ENCODE data around the gene SEC16B. TPM values are rescaled to one million over a fixed set of nuclear protein-coding genes. Genes with fewer than 3 reads are reported as not detected.
"Not testable (repeated sequence)": the region's sequence is repeated elsewhere in the genome, so short reads cannot be mapped to it uniquely, and the experiment has no call there.

SEC16B gene, protein sequence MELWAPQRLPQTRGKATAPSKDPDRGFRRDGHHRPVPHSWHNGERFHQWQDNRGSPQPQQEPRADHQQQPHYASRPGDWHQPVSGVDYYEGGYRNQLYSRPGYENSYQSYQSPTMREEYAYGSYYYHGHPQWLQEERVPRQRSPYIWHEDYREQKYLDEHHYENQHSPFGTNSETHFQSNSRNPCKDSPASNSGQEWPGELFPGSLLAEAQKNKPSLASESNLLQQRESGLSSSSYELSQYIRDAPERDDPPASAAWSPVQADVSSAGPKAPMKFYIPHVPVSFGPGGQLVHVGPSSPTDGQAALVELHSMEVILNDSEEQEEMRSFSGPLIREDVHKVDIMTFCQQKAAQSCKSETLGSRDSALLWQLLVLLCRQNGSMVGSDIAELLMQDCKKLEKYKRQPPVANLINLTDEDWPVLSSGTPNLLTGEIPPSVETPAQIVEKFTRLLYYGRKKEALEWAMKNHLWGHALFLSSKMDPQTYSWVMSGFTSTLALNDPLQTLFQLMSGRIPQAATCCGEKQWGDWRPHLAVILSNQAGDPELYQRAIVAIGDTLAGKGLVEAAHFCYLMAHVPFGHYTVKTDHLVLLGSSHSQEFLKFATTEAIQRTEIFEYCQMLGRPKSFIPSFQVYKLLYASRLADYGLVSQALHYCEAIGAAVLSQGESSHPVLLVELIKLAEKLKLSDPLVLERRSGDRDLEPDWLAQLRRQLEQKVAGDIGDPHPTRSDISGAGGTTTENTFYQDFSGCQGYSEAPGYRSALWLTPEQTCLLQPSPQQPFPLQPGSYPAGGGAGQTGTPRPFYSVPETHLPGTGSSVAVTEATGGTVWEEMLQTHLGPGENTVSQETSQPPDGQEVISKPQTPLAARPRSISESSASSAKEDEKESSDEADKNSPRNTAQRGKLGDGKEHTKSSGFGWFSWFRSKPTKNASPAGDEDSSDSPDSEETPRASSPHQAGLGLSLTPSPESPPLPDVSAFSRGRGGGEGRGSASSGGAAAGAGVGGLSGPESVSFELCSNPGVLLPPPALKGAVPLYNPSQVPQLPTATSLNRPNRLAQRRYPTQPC
- 5.3 TPM for polyA plus RNA-seq (2013, experiment 1 of 2; ENCODE audit: insufficient read length)
- polyA plus RNA-seq (2013, experiment 2 of 2; ENCODE audit: insufficient read length), result 3.8 TPM

DNA sequence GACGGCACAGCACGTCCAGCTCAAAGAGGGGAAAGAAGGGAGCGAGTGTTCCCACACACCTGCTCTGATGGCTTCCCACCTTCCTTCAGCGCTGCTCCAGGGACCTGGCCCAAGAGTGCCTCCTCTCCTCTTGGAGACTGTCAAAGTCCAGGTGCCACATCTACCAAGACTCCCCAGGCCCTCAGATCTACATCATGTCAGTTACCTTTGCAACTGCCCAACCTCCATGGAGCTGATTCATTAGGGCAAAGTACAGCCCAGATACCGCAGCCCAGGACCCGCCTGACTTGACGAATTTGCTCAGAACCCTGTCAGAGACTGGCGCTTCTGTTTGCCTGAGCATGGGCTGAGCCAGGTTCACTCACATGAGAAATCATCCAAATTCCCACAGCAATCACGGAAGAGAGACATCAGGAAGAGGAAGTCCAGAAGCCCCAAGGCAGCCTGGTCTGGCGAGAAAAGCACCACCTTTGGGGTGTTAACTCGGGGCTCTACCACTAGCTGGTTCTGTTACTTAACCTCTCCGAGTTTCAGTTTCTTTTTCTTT, at the start of gene SEC16B:
SEC16B (minus strand) TSS at position 234 of the 547 bp plus-strand sequence. CDS start 2,077 bp downstream, outside the sequence.
- DNase-seq, result no peak

DNA sequence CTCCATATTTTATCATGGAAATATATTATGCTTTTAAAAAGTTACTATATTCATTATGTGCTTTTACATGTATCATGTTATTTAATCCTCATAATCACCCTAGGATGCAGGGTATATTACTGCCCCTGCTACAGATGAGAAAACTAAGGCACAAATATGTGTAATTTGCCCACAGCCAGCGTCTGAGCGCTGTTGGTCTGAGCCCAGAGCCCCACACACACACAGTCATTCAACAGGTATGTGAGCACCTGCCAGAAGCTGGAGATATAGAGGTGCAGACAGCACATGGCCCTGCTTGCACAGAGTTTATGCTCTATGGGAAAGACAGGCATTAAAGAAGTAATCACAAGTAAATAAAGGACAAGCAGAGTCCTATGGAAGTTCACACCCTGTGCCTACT, 49.8 kb upstream of the SEC16B start:
- DNase-seq, result no peak

DNA sequence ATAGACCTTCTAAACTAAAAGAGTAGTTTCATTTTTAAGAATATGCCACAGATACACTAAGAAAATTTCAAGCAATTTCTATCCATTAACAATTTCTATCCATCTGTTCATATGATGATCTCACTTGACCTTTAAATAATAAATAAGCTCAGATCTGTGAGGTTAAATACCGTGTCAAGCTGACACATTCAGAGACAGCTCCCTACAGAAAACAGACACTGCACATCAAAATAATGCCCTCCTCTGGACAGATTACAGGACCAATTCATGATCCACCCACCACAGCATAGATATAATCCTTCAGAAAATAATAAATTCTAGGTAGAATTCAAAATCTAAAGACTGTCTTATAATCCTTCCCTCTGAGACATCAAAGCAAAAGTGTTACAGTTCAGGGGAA, 49.4 kb upstream of the SEC16B start:
- no peak for DNase-seq

DNA sequence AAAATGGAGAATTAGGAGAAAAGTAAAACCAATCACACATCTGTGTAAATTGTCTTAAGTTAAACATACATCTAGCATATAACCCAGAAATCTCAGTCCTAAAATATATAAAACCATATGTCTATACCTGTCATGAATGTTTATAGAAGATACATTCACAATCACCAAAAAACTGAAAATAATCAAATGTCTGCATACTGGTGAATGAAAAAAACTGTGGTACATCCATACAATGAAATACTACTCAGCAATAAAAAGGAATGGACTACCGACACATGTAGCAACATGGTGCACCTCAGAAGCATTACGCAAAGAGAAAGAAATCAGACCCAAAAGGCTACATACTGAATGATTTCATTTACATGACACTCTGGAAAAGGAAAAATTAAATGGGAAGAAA, 47.7 kb upstream of the SEC16B start:
- no peak for DNase-seq

DNA sequence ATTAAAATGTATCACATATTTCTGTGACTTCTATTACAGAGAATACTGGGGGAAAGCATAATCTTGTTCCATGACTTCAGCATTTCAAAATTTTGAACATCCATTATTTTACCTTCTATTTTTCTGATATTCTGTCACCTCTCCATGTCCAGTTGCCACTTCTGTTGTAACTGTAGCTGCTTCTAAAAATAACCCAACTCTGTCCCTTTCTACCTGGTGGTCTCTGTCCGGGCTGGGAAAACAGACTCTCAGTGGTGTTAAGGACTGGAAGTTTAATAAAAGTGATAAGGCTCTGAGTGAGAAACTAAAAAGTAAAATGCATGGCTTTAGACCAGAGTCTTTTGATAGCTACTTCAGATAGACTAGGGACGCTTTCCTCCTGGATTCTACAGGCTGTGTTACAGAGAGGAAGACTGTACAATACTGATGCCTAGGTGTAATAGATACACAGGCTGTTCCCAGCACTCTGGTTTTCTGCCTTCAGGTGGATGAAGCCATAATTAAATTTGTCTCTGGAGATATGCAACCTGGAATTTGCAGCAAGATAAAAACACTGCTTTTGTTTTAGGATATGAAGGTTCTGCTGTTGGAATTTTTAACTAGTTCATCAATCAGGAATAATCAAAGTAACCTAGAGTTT, 42.1 kb upstream of the SEC16B start:
- no peak for DNase-seq

DNA sequence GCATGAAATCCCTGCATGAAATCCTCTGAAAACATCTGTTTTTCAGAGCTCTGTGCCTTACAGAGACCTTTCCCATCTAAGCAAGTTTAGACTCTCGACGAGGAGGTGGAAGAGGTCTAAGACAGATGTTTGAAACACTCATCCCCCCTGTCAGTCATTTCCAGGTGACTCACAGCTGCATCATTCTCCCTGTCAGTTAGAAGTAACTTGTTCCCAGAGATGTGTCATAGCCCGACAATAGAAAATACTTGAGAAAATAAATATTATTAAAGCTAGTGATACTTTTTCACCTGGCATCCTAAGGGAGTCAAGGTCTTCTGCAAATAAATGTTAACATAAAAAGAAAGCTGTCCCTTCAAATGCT, 41.6 kb upstream of the SEC16B start:
- DNase-seq, result peak; percentile 27

DNA sequence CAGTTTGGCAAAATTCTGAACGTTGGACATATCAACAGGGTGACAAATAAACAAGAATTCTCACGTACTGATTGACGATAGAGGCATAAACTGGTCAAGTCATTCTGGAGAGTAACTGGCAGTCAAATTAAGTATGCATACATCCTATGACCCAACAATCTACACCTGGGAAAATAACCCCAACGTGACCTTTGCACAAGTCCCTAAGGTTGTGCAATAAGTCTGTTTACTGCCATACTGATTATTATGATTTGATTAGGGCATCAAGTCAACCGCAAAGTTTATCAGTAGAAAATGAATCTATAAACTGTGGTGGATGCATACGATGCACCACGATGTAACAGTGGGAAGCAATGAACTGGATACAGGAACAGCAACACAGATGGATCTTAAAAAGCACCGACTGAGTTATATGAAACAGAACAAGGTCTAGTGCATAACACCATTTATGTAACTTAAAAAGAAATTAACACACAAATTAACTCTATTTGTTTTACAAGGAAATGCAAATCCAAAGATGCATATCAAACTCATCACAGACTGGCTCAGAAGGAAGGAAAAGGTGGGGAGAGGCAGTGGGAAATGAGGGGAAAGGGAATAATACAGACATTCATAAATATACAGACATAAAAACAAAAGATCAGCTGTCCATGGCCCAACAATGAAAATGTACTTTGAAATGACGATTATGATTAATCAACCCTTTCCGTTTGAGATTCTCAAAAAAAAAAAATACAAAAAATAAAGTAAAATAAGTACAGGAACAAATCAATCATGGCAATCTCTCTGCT, 41.0 kb upstream of the SEC16B start:
- no peak for DNase-seq

DNA sequence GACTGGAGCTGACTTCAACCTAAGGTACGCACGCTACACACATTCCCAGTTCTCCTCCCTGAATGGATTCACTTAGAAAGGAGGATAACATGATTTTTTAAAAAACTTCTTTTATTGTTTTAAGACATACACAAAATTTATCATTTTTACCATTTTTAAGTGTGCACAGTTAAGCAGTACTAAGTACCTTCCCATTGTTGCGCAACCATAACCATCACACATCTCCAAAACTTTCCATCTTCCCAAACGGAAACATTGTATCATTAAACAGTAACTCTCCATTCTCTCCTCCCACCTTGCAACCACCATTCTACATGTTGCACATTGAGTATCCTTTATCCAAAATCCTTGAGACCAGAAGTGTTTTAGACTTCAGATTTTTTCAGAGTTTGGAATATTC, 36.2 kb upstream of the SEC16B start:
- DNase-seq, result no peak

DNA sequence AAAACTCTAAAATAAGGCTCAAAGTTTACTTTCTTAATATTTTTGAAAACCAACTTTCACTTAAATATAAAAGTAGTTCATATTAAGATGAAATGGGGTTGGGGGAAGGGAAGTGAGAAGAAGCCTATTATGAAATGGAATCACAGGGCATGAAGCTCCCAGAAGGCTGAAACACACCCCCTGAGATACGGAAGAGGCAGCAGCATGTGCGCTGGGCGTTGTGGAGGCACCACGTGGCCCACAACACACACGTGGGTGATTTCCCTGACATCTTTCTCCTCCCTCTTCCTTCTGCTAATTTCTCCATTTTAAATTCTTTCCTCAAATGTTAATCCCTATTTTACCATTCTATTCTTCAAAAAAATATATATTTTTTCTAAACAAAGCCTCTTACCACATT, 35.6 kb upstream of the SEC16B start:
- DNase-seq, result no peak

DNA sequence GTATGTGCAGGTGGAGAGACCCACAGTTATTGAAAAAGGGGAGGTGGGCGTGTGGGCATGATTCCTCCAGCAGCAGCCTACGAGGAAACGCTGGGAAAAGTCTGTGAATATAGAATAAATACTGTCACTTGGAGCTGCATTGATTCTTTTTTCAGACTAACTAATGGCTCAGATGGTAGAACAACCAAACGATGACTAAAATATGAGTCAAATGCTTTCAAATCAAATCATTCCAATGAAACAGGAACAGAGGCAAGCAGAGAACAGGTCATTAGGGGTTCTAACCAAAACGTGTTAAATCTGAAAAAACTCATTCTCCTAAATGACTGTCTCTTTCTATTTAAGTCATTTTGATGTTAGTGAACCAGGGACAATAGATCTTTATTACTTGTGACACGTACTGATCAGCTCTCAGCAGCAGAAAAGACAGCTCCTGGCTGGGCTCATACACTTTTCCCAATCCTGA, 35.1 kb upstream of the SEC16B start:
- DNase-seq, result peak; percentile 13

DNA sequence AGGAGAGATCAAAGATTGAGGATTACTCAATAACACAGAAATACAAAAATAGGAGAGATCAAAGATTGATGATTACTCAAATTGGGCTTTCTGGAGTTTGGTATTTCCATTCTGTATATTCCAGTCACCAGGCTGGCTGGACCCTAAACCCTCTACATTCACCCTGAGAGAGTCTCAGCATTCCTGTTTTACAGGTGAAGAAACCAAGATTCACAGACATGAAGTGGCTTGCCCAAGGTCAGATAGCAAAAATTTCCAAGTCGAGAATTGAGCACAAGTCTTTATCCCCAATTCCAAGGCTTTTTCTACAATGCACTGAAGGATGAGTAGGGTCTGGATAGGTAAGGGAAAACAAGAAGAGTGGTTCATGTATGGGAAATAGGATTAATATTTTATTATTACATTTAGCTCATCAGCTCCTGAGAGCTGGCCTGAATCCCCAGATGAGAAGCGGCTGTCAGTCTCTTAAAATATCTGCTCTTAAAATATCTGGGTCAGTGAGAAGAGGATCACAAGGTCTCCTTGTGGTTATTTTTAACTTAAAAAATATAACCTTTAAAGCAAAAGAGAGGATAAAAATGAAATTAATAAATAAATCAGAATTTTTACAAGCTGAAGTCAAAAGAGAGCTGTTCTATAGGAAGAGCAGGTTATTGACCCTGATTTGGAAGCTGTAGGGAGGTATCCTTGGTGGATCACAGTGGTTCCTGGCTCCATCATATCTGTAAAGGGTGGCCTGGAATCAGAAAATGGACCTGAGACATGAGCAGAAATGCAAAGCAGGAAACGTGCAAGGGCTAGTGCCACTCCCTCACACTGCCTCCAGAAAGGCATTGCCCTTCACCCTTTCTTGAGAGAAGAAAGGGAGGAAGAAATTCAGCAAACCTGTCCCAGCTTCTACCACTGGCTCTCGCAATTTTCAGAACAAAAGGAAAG, 29.1 kb upstream of the SEC16B start:
- DNase-seq, result no peak

DNA sequence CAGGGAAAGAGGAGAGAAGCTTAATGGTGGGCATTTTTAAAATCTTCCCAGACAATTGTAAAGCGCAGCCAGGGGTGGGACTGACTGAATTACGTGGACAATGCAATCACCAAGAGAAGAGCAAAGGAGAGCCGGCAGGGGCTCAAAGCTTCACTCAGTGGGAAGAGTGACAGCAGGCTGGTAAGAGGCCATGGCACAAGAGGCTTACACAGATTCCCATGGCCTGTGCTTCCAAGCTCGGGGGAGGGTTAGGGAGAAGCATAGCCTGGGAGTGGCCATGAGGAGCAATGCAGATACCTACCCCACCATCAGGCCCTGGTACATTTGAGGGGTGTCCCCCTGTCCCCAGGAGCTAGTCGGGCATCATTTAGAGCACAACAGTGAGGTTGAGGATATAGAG, 27.1 kb upstream of the SEC16B start:
- DNase-seq, result no peak

DNA sequence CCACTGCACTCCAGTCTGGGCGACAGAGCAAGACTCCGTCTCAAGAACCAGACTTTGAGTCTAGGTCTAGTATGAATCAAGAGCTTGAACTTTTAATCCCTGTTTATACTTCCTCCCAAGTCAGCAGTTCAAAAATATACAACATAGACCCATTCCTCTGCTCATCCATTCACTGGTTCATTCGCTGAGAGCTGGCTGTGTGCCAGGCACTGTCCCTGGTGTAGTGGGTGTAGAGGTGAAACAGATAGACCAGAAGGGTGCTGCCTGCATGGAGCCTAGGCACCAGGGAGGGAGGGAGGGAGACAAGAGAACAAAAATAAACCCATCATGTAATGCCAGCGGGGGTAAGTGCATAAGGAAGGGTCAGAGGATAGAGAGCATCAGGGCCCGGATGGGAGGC, 25.5 kb upstream of the SEC16B start:
- no peak for DNase-seq

DNA sequence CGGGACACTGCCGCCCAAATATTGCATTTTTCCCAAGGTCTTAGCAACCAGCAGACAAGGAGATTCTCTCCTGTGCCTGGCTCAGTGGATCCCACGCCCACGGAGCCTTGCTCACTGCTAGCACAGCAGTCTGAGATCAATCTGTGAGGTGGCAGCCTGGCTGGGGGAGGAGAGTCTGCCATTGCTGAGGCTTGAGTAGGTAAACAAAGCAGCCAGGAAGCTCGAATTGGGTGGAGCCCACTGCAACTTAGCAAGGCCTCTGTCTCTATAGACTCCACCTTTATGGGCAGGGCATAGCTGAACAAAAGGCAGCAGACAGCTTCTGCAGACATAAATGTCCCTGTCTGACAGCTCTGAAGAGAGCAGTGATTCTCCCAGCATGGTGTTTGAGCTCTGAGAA, 16.4 kb upstream of the SEC16B start:
- not testable (repeated sequence) for DNase-seq

DNA sequence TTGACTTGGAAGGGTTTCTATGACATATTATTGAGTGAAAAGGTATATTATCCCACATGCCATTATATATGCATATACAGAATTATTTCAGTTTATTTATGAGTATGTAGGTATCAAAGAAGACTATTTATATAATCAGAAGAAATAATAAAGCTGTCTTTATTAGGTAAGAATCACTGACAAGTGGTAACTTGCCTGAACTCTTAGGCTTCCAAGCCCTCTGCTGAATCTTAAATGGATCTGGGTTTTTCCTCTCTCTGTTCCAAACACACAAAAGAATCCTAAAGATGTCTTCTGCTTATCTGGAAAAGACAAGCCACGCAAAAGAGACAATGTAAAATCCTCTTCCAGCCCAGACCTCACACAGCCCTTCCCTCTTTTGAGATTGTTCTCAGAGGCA, 14.9 kb upstream of the SEC16B start:
- DNase-seq, result no peak

DNA sequence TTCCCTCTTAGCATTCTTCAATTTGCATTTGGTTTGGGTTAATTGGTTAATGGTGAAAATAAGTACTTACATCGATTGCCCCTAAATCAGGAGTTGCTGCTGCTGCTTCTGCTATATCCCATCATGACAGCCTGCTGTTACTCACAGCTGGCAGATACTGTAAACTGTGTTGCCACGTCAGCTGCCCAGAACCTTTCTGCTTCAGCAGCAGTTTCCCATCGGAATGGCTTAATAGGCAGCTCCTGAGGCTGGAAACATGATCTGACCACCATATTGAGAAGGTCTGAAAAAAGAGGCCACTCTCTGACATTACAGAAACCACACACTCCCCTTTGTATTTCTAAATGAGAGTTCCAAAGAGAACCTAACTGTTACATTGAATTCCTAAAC, 14.3 kb upstream of the SEC16B start:
- DNase-seq, result peak; percentile 96

DNA sequence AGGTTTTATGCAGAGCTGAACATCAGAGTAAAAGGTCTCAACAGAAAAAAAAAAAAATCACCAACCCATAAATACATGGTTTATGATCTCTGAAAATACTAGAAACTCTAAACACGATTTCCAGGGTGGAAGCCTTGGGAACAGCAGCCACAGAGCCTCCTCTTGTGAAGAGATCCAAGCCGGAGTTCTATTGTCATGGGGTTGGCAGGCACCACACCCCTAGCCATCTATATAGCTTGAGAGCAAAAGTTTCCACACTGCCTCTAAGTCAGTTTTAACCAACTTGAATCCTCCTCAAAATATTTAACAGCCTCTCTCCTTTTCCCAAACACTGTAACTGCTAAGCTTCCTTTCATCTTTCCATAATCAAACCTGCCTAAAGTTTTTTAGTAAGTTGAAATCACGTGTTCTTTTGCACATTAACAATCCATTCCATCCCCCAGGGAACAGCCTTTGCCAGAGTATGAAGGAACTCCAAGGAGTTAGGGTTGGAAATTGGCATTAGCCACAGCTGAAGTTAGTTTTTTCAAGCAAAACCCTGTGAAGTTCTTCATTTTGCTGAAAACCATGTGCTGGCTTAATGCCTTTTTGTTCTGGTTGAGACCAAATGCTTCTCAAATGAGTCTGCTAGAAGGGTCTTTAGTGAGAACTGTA, 13.8 kb upstream of the SEC16B start:
- peak; percentile 71 for DNase-seq

DNA sequence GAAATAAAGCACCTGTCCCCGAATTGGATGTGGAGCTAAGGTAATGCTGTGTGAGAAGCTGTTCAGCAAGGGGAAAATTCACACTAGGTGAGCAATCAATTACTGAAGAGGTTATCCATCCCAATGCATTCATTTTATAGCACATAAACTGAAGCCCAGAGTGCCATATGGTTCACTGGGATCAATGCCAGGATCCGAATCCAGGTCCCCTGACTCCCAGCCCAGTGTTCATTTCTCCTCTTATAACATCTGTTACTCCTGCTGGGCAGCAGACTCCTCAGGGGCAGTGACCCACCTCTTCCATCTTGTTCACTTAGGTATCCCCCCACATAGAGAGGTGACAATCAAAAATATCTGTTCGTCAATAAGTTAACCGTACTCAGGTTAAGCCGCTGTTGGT, 13.2 kb upstream of the SEC16B start:
- DNase-seq, result no peak

DNA sequence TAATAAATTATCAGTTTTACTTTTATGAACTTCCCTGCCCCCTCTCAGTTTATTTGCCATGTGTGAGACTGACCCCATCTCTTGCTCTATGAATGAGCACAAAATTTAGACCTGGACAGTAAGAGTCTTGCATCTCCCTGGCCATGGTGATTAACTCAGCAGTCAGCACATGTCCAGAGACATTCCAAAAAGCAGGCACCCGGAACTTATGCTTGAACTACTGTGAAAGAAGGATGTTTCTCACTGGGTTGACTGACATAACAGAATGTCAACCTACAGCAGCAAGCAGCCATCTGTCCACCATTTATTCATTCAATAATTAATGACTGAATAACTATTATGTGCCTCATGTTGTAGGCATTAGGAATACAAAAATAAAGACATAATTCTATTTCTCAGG, 11.3 kb upstream of the SEC16B start:
- no peak for DNase-seq

DNA sequence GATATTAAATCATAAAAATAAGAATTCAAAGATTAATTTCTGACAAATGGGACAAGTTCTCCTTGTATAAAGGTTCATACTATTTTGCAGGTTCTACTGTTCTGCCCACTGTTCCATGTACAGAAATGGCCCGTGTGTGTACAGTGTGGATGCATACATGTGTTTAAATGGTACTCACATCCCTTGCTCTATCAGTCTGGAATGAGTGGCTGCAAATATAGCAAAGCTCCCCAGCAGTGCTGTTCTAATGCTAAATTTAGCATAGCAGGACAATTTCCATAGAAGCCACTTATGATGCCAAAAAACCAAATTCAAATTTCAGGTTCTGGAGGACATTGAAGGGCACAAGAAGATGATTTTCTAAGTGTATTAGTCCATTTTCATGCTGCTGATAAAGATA, 9.4 kb upstream of the SEC16B start:
- no peak for DNase-seq

All from fibroblast of skin of scalp (primary cell).